Activated B cell treated with CpG ODN at 0.5 μM for 24 hours (primary cell): Measurements from ENCODE around the gene EPB41L4B. TPM values are rescaled to one million over a fixed set of nuclear protein-coding genes. Genes with fewer than 3 reads are reported as not detected.

Source experiments
- ATAC-seq: fragments of 200-7000 bp; cut with Tn5 transposase; one replicate; pipeline ENCODE4 v1.10.0; 2021; ENCODE audit warnings: low read depth, mild to moderate bottlenecking, moderate library complexity
- CTCF ChIA-PET: fragments of 350-600 bp; sonication (Branson Sonifier 250); formaldehyde crosslinking; loops from one replicate; lab custom pipeline; 2021; ENCODE audit warnings: antibody characterized with exemption; lab: Charles Lee
- POLR2A ChIA-PET: fragments of 350-600 bp; sonication (Branson Sonifier 250); formaldehyde crosslinking; loops from one replicate; lab custom pipeline; 2021; ENCODE audit warnings: antibody characterized with exemption; lab: Charles Lee
- DNase-seq: peaks from one replicate; pipeline ENCODE4 v3.0.0; 2022
- H3K27ac Mint-ChIP-seq: one replicate; pipeline ENCODE4 v1.8.0; 2020; ENCODE audit warnings: mixed read lengths
- H3K27me3 Mint-ChIP-seq: one replicate; pipeline ENCODE4 v1.8.0; 2021; ENCODE audit warnings: mixed read lengths
- H3K36me3 Mint-ChIP-seq: one replicate; pipeline ENCODE4 v1.8.0; 2021; ENCODE audit warnings: low read depth, mixed read lengths
- H3K4me1 Mint-ChIP-seq: one replicate; pipeline ENCODE4 v1.8.0; 2021; ENCODE audit warnings: mixed read lengths
- H3K4me3 Mint-ChIP-seq: one replicate; pipeline ENCODE4 v1.8.0; 2020; ENCODE audit warnings: mild to moderate bottlenecking, mixed read lengths
- H3K9me3 Mint-ChIP-seq: one replicate; pipeline ENCODE4 v1.8.0; 2020; ENCODE audit warnings: mixed read lengths
- intact Hi-C: fragments of 100-400 bp; cut with micrococcal nuclease; formaldehyde crosslinking; loops from one replicate; pipeline ENCODE4 v1.15.1; 2024
- total RNA-seq: library from RNA; stranded (reverse); gene quantifications from 2 replicates; pipeline ENCODE4 v1.2.3, GENCODE V29; 2022
- TF ChIP-seq, protein P1 (sequence below): fragments of 200-600 bp; IDR thresholded peaks from one replicate; pipeline ENCODE4 v1.8.0; 2022; ENCODE audit warnings: antibody characterized with exemption, mild to moderate bottlenecking

The EPB41L4B gene
- total RNA-seq, 1 donor from 2014 or later: 5.3 TPM

DNA sequence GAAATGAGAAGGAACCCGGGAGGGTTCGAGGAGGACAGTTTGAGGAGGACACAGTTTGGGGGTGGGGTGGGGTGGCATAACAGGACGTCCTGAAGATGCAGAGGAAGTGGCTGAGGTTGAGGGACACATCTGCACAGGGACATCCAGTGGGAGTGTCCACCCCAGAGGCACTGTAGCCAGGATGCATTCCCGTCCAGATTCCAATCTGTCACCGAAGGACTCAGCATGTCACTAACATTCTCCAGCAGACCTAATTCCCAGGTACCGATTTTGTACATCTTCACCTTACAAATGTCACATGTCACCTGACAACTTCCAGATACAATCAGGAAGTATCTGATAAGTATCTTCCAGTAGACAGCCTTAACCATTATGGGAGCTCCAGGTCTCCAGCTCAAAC is 42.6 kb downstream of the EPB41L4B start:
- Mint-ChIP-seq H3K4me3 (no peak overlapping the region), H3K27me3 (peaks cover 12% of the 10 kb centered on the region), H3K4me1 (no peaks in the 10 kb centered on the region), H3K27ac (no peak overlapping the region), H3K36me3 (no peaks in the 10 kb centered on the region), H3K9me3 (no peaks in the 10 kb centered on the region)
- TF ChIP-seq, protein P1, sequence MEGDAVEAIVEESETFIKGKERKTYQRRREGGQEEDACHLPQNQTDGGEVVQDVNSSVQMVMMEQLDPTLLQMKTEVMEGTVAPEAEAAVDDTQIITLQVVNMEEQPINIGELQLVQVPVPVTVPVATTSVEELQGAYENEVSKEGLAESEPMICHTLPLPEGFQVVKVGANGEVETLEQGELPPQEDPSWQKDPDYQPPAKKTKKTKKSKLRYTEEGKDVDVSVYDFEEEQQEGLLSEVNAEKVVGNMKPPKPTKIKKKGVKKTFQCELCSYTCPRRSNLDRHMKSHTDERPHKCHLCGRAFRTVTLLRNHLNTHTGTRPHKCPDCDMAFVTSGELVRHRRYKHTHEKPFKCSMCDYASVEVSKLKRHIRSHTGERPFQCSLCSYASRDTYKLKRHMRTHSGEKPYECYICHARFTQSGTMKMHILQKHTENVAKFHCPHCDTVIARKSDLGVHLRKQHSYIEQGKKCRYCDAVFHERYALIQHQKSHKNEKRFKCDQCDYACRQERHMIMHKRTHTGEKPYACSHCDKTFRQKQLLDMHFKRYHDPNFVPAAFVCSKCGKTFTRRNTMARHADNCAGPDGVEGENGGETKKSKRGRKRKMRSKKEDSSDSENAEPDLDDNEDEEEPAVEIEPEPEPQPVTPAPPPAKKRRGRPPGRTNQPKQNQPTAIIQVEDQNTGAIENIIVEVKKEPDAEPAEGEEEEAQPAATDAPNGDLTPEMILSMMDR: no peak
- POLR2A ChIA-PET: no interaction called here
- intact Hi-C loops: no loop called here
- ATAC-seq: no peak
- CTCF ChIA-PET: interaction anchor here (0.6 kb wide), 1 partner anchor 548 kb away, joined by 3 read pairs; no protein-coding TSS in a partner anchor
- no peak for DNase-seq

DNA sequence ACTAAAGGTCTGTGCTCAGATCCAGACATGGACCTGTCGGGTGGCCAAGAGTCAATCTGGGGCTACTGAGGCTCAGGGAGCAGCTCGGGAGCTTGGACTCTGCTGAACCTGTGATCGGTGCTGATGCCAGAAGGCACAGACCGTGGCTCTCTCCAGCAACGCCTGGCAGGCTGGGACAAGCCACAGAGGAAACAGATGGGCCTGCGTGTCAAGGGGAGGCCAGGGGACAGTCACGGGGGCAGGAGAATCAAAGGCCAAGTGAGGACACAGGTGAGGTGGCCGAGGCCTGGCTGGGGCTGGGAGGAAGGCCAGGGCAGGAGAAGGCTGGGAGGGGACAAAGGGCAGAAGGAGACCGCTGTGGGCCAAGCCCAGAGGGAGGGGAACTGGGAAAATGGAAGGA is 43.4 kb downstream of the EPB41L4B start:
- no peak overlapping the region for H3K4me3 Mint-ChIP-seq
- CTCF ChIA-PET: no interaction called here
- POLR2A ChIA-PET: no interaction called here
- H3K27me3 Mint-ChIP-seq: peaks cover 9% of the 10 kb centered on the region
- ATAC-seq (no peak), DNase-seq (no peak)
- H3K36me3 Mint-ChIP-seq: no peaks in the 10 kb centered on the region
- H3K27ac Mint-ChIP-seq: no peak overlapping the region
- no peaks in the 10 kb centered on the region for H3K4me1 Mint-ChIP-seq
- intact Hi-C loops: no loop called here
- H3K9me3 Mint-ChIP-seq: no peaks in the 10 kb centered on the region
- TF ChIP-seq, protein P1: no peak

DNA sequence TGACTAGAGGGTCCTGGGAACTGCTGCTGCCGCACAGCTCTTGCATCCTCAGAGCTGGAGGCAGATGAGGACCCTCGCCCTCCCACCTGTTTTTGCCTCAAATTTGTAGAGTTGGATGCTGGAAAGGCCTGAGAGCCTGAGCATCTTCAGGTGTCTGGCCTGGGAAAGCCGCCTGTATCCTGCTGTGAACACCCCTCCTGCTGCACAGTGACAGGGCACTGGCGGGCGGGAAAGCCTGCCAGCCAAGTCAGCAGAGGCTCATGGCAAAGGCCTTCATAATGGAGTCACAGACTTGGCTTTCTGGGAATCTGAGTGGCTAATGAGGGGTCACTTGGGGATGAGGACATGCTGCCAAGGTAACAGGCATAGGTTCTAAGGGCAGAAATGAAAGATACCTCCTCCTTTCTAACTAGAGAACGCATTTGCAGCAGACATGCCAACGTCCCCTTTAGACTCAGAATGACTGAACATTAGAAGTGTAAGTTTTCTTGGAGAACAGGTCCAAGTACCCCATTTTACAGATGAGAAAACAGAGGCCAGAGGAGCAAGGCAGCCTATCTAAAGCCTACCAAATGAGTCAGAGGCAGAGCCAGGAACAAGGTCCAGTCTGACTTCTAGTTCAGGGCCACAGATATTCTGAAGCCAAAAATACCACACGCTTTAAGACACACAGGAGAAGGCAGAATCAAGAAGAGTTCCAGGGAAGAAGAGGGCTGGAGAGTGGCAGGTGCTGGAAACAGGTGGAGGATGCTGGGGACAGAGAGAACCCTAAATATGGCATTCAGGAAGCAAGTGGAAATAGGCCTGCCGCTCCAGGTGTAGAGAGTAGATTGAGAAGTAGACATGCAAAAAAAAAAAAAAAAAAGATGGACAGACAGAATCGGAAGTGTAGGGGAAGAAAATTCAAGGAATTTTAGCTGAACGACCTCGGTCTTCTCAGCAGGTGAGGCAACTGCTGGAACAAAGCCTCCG is 44.1 kb downstream of the EPB41L4B start:
- H3K9me3 Mint-ChIP-seq: no peaks in the 10 kb centered on the region
- intact Hi-C loops: no loop called here
- no peaks in the 10 kb centered on the region for H3K36me3 Mint-ChIP-seq
- CTCF ChIA-PET: no interaction called here
- POLR2A ChIA-PET: no interaction called here
- no peaks in the 10 kb centered on the region for H3K4me1 Mint-ChIP-seq
- H3K27ac Mint-ChIP-seq: no peak overlapping the region
- DNase-seq: no peak
- no peak overlapping the region for H3K4me3 Mint-ChIP-seq
- TF ChIP-seq, protein P1: no peak
- peaks cover 9% of the 10 kb centered on the region for H3K27me3 Mint-ChIP-seq
- ATAC-seq: no peak

DNA sequence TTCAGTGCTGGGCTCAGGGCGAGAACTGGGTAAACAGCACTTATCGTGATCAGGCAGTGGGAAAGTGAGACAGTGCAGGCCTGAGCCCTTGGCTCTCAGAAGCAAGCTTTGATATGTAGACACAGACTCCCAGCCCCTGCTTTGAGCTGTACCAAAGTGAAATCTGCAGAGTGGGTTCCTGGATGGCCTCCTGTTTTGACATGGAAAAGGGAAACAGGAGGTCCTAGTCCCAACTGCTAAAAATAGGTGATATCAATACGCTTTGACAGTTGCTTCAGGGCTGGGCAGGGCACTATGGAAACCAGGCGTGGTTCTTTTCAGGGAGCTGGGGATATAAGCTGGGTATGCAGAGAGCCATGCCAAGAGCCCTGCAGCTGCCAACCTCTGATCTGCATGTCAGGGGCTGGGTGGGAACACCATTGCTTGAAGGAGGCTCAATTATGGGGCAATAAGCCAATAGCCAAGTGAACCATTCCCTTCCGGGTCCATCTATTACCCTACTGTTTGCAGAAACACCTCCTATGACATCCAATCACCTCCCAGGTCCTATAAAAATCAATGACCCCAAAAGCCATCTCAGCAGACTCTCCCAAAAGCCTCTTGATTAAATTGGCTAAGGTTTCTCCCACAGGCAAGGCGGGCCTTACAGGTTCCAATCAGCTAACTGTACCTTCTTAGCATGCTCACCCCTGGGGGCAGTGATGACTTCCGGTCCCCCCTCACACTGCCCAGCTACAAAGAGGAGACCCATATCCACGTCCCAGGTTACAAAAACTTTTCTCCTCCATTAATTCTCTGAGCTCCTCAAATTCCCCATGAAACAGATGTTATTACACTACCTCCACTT is 45.8 kb downstream of the EPB41L4B start:
- Mint-ChIP-seq H3K4me1 (no peaks in the 10 kb centered on the region), H3K27ac (no peak overlapping the region), H3K9me3 (no peaks in the 10 kb centered on the region), H3K27me3 (peaks cover 11% of the 10 kb centered on the region), H3K36me3 (no peaks in the 10 kb centered on the region), H3K4me3 (no peak overlapping the region)
- TF ChIP-seq, protein P1: no peak
- ChIA-PET POLR2A (no interaction called here), CTCF (no interaction called here)
- ATAC-seq (no peak), DNase-seq (no peak)
- intact Hi-C loops: no loop called here

DNA sequence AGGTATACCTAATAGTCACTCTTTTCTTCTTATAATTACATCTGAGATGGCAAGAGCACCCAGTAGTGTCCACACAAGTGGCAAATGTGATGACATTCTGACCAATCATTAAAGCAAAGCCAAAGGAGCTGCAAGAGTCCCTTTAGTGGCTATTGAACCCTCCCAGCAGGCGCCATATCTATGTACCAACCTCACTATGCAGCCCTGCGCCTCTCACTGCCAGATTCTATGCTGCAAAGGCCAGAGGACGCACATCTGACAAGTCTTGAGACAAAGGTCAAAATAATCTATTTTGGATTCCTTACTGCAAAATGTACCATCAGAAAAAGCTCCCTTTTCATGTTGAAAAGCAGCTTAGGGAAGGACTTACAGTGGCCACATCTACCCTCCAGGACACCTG is 47.0 kb downstream of the EPB41L4B start:
- Mint-ChIP-seq H3K27ac (no peak overlapping the region), H3K9me3 (no peaks in the 10 kb centered on the region), H3K4me3 (no peak overlapping the region), H3K36me3 (no peaks in the 10 kb centered on the region), H3K4me1 (no peaks in the 10 kb centered on the region), H3K27me3 (peaks cover 11% of the 10 kb centered on the region)
- TF ChIP-seq, protein P1: no peak
- intact Hi-C loops: no loop called here
- CTCF ChIA-PET: no interaction called here
- POLR2A ChIA-PET: no interaction called here
- DNase-seq (no peak), ATAC-seq (no peak)
